Measurements from ENCODE around the gene TMEM119.

DNA sequence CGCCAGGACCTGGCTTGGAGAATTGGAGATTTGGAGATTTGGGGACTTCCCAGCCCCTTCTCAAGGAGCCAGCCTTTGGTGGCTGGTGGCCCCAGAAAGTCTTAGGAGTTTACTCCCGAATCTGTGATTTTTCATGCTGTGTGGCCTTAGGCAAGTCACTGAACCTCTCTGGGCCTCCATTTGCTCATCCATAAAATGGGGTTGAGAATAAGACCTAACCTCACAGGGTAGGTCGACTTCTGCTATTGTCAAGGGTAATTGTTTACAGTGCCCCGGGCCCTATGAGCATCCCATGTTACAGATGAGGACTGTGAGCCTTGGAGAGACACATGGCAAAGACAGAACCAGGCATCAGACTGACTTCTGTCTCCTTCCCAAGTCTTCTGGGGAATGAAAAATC lies 16.2 kb upstream of the TMEM119 start:
- TF ChIP-seq, protein P1, sequence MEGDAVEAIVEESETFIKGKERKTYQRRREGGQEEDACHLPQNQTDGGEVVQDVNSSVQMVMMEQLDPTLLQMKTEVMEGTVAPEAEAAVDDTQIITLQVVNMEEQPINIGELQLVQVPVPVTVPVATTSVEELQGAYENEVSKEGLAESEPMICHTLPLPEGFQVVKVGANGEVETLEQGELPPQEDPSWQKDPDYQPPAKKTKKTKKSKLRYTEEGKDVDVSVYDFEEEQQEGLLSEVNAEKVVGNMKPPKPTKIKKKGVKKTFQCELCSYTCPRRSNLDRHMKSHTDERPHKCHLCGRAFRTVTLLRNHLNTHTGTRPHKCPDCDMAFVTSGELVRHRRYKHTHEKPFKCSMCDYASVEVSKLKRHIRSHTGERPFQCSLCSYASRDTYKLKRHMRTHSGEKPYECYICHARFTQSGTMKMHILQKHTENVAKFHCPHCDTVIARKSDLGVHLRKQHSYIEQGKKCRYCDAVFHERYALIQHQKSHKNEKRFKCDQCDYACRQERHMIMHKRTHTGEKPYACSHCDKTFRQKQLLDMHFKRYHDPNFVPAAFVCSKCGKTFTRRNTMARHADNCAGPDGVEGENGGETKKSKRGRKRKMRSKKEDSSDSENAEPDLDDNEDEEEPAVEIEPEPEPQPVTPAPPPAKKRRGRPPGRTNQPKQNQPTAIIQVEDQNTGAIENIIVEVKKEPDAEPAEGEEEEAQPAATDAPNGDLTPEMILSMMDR (IDR thresholded peaks at IDR 0.05), result no peak
- TF ChIP-seq EP300 (IDR thresholded peaks at IDR 0.05), result no peak
